HG03342 (cell line): ENCODE measurements around the gene DHRS1.

ENCODE experiments used
- ATAC-seq: cut with Tn5 transposase; IDR thresholded peaks from one replicate; pipeline ENCODE4 v1.9.1; 2021; ENCODE audit warnings: mild to moderate bottlenecking, moderate library complexity; ENCODE audit not compliant: unreplicated experiment

The DHRS1 gene

GRCh38 chr14:24299255-24300191 is at the start of gene DHRS1, which contains the start of gene NOP9:
Gene DHRS1, minus strand, starts transcription at chr14:24299780. Its CDS starts 674 bp downstream, at chr14:24299106.
Gene NOP9, plus strand, starts transcription at chr14:24299850. Its CDS starts 105 bp downstream, at chr14:24299955.
- ATAC-seq = peak; percentile 51

- ATAC-seq = no peak
Observed at GRCh38 chr14:24348186-24348585, 48.6 kb upstream of the DHRS1 start.

DNA sequence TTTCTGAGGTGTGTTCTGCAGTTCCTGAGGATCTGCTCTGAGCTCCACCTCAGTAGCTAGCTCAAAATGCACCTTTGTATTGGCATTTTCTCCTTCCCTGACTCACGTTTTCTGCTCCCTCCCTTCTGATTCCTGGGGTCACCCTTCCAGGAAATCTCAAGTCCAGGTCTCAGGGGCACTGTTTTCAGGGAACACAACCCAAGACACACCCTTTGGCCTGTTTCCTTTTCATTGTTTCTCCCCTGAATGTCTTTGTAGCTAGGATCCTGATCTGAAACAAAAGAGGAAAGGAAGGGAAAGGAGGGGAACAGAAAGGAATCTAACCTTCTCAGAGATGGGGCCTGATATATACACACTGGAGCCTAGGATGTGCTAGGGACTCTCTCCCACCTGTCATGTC is 47.6 kb upstream of the DHRS1 start:
- ATAC-seq = no peak

- no peak for ATAC-seq
Observed at GRCh38 chr14:24343795-24344660, 44.4 kb upstream of the DHRS1 start.

- no peak for ATAC-seq
Observed at GRCh38 chr14:24342889-24343288, 43.3 kb upstream of the DHRS1 start.

GRCh38 chr14:24340606-24341005 is 41.0 kb upstream of the DHRS1 start:
- ATAC-seq = no peak

DNA sequence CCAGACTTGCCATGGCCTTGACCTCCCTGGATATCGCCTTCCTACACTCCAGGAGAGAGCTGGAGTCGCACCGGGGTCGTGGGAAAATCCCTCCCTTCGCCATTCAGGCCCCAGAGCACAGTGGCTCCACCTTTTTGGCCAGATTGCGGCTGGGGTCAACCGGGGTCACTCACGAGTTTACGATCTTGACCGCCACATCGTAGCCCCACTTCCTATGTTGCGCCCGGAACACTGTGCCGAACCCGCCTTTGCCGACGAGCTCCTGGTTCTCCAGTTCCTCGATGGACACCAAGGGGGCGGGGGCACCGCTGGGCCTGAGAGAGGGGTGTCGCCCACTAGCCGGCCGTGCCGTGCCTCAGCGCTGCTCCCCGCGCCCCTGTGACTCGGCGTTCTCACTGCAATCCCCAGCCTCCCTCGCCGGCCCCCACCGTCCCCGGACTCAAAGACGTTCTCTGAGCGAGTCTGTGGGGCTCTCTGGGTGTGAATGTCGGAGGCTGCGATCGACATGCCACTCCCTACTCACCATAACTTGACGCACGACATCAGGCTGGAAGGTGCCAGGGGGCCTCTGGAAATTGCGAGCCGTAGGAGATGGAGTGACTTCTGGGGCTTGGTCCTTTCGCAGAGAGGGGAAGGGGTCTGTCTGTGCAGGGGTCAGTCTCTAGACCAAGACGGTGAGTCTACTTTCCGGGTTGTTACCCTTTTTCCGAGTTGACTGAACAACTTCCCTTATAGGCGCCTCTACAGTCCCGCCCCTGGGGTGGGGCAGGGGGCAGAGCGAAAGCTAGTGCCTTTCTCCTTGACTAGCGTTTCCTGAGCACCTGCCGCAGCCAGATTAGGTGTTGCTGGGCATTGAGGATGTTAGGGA is 39.9 kb upstream of the DHRS1 start, which contains the start of gene RIPK3:
TSS of gene RIPK3 (minus strand) at position 708 of the 868 bp plus-strand sequence. CDS start at position 543, 165 bp downstream.
- peak; percentile 82 for ATAC-seq

GRCh38 chr14:24338843-24339242 is 39.3 kb upstream of the DHRS1 start:
- ATAC-seq = no peak

GRCh38 chr14:24337824-24338175 is 38.2 kb upstream of the DHRS1 start:
- no peak for ATAC-seq

- no peak for ATAC-seq
Observed at GRCh38 chr14:24337144-24337823, 37.7 kb upstream of the DHRS1 start.

DNA sequence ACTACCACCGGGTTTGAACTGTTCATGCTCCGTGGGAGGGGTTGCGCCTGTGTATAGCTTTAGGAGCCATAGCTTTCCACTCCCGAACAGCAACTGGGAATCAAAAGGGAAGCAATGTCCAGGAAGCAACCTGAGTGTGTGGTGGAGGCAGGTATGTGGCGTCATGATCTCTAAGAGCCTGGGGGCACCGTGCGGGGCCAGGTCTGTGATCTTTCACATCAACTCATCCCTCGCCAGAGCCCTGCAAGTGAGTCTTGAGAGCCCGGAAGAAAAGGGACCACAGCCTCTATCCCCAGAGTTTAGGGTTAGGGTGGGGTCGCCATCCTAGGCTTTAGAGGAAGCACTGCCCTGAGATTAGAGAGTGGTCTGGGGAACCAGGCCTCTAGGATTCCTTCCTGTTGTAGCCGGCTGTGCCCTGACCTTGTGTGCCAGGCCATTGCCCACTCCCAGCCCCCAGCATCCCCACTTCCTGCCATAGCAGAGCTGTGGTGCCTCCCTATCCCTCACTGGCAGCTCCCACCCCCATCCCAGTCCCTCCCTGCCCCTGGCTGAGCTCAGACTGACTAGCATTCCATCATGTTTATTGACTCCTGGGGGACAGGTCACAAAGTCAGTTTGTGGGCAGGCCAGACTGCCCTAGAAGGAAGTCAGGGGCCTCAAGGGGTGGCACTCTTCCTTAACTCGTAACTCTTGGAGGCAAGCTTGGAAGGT is 36.0 kb upstream of the DHRS1 start:
- ATAC-seq = no peak

- ATAC-seq = no peak
Observed at GRCh38 chr14:24334431-24335291, 35.1 kb upstream of the DHRS1 start, which contains the start of gene ADCY4. Gene ADCY4, minus strand, starts transcription at chr14:24335071. Its CDS starts 419 bp downstream, at chr14:24334652.

- ATAC-seq = peak; percentile 73
Observed at GRCh38 chr14:24332268-24332993, 32.9 kb upstream of the DHRS1 start.

DNA sequence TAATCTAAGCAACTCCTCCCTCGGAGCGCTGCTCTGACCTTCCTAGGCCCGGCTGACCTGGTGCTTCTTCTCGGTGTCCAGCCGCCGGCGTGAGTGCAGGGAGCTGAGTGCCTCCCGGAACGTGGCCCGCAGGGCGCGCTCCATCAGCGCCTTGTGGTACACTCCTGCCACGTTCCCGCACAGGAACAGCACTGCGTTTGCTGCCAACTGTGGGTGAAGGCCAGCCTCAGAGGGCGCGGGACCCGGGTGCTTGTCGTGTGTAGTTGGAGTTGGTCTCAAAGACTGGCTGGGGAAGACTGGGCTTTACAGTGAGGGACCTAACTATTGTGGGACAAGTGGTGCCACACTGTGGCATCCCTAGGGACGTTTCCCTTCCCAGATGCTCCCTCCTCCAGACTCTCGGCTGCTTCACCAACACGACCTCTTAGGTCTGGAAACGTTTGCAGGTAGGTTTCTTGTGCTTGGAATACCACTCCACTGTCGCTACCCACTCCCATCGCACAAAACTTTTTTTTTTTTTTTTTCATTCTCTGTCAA is 32.2 kb upstream of the DHRS1 start:
- peak; percentile 4 for ATAC-seq

DNA sequence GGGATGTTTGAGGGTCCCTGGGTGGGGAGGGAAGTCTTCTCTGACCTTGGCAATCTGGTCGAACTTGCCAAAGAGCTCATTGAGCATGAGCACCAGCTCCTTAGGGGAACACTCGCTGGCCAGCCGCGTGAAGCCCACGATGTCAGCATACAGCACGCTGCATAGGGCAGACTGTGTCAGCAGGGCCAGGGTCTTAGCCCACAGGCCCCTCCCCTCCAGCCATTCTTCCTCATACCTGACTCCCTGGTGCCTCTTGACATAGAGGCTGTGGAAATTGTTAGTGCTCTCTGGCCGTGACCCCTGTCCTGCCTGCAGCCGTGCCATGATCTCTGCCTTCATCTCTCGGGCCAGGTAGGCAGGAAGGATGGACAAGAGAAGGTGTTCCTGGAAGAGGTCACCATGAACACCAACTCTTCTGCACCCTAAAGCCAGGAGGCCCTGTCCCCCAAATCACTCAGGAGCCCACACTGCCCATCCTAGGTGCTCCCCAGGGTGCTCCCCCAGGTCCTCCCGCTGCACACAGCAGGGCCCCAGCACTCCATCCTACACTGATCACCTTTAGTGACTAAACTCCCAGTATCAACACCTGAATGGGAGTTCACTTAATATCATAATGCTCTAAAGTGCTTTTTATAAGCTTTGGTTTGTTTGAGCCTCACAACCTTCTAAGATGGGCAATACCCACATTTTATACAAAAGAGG is 31.5 kb upstream of the DHRS1 start:
- no peak for ATAC-seq

DNA sequence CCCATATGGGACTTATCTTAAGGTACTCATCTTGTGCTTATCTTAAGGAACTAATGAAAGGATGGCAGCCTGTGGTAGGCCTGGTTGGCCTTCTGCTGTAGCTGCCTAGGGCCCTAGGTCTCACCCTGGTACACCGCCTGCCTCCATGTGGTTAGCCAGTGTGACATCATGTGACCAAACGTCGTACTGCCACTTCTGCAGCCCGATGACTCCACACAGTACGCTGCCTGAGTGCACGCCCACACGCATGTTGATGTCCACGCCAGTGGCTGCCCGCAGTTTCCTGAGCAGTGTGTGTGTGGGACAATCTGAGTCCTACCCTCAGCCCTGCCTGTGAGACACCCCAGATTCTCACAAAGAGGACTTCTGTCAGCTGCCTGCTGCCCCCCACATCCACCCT is 30.2 kb upstream of the DHRS1 start:
- ATAC-seq = no peak
